ENCODE measurements around the gene FAAP20.

Gene FAAP20

GRCh38 chr1:2179283-2180013 lies 15.1 kb downstream of the FAAP20 start:
- Histone ChIP-seq H3K4me3 (ENCODE audit: low read depth in 1 of 2, low read length in 2 of 2) (no peak overlapping the region), H3K27me3 (ENCODE audit: low read depth, low read length) (no peaks in the 10 kb centered on the region), H3K4me1 (ENCODE audit: control insufficient read depth in 1 of 2, insufficient read depth in 2 of 2, low read length in 2 of 2) (no peaks in the 10 kb centered on the region), H3K36me3 (ENCODE audit: control insufficient read depth in 1 of 2, insufficient read depth in 2 of 2, low read length in 2 of 2) (peaks cover 0 to 6% of the 10 kb centered on the region in 2 donors), H3K27ac (ENCODE audit: low read length) (no peak overlapping the region), H3K9me3 (ENCODE audit: control insufficient read depth in 1 of 2, low read length in 2 of 2) (no peaks in the 10 kb centered on the region)

GRCh38 chr1:2178875-2179274 lies 15.7 kb downstream of the FAAP20 start:
- H3K4me3 ChIP-seq (ENCODE audit: low read depth in 1 of 2, low read length in 2 of 2): no peak overlapping the region
- H3K9me3 ChIP-seq (ENCODE audit: control insufficient read depth in 1 of 2, low read length in 2 of 2): no peaks in the 10 kb centered on the region
- H3K27me3 ChIP-seq (ENCODE audit: low read depth, low read length): no peaks in the 10 kb centered on the region
- H3K4me1 ChIP-seq (ENCODE audit: control insufficient read depth in 1 of 2, insufficient read depth in 2 of 2, low read length in 2 of 2): peaks cover 0 to 4% of the 10 kb centered on the region in 2 donors
- peaks cover 0 to 4% of the 10 kb centered on the region in 2 donors for H3K36me3 ChIP-seq (ENCODE audit: control insufficient read depth in 1 of 2, insufficient read depth in 2 of 2, low read length in 2 of 2)
- H3K27ac ChIP-seq (ENCODE audit: low read length): no peak overlapping the region

GRCh38 chr1:2177946-2178538 lies 16.5 kb downstream of the FAAP20 start:
- Histone ChIP-seq H3K27me3 (ENCODE audit: low read depth, low read length) (no peaks in the 10 kb centered on the region), H3K27ac (ENCODE audit: low read length) (no peak overlapping the region), H3K9me3 (ENCODE audit: control insufficient read depth in 1 of 2, low read length in 2 of 2) (no peaks in the 10 kb centered on the region), H3K36me3 (ENCODE audit: control insufficient read depth in 1 of 2, insufficient read depth in 2 of 2, low read length in 2 of 2) (peaks cover 0 to 4% of the 10 kb centered on the region in 2 donors), H3K4me1 (ENCODE audit: control insufficient read depth in 1 of 2, insufficient read depth in 2 of 2, low read length in 2 of 2) (peaks cover 0 to 4% of the 10 kb centered on the region in 2 donors), H3K4me3 (ENCODE audit: low read depth in 1 of 2, low read length in 2 of 2) (no peak overlapping the region)

GRCh38 chr1:2177541-2177940 lies 17.0 kb downstream of the FAAP20 start:
- H3K9me3 ChIP-seq (ENCODE audit: control insufficient read depth in 1 of 2, low read length in 2 of 2): no peaks in the 10 kb centered on the region
- no peaks in the 10 kb centered on the region for H3K27me3 ChIP-seq (ENCODE audit: low read depth, low read length)
- H3K4me3 ChIP-seq (ENCODE audit: low read depth in 1 of 2, low read length in 2 of 2): no peak overlapping the region
- H3K27ac ChIP-seq (ENCODE audit: low read length): no peak overlapping the region
- H3K4me1 ChIP-seq (ENCODE audit: control insufficient read depth in 1 of 2, insufficient read depth in 2 of 2, low read length in 2 of 2): peaks cover 0 to 4% of the 10 kb centered on the region in 2 donors
- H3K36me3 ChIP-seq (ENCODE audit: control insufficient read depth in 1 of 2, insufficient read depth in 2 of 2, low read length in 2 of 2): peaks cover 0 to 4% of the 10 kb centered on the region in 2 donors

- Histone ChIP-seq H3K36me3 (ENCODE audit: control insufficient read depth in 1 of 2, insufficient read depth in 2 of 2, low read length in 2 of 2) (peaks cover 0 to 4% of the 10 kb centered on the region in 2 donors), H3K27ac (ENCODE audit: low read length) (no peak overlapping the region), H3K4me1 (ENCODE audit: control insufficient read depth in 1 of 2, insufficient read depth in 2 of 2, low read length in 2 of 2) (peaks cover 0 to 4% of the 10 kb centered on the region in 2 donors), H3K9me3 (ENCODE audit: control insufficient read depth in 1 of 2, low read length in 2 of 2) (no peaks in the 10 kb centered on the region), H3K27me3 (ENCODE audit: low read depth, low read length) (no peaks in the 10 kb centered on the region), H3K4me3 (ENCODE audit: low read depth in 1 of 2, low read length in 2 of 2) (no peak overlapping the region)
Observed at GRCh38 chr1:2176615-2177014, 18.0 kb downstream of the FAAP20 start.

GRCh38 chr1:2175681-2176454 lies 18.7 kb downstream of the FAAP20 start:
- Histone ChIP-seq H3K27ac (ENCODE audit: low read length) (no peak overlapping the region), H3K9me3 (ENCODE audit: control insufficient read depth in 1 of 2, low read length in 2 of 2) (no peaks in the 10 kb centered on the region), H3K4me3 (ENCODE audit: low read depth in 1 of 2, low read length in 2 of 2) (no peak overlapping the region), H3K27me3 (ENCODE audit: low read depth, low read length) (no peaks in the 10 kb centered on the region), H3K4me1 (ENCODE audit: control insufficient read depth in 1 of 2, insufficient read depth in 2 of 2, low read length in 2 of 2) (peaks cover 0 to 4% of the 10 kb centered on the region in 2 donors), H3K36me3 (ENCODE audit: control insufficient read depth in 1 of 2, insufficient read depth in 2 of 2, low read length in 2 of 2) (peaks cover 0 to 4% of the 10 kb centered on the region in 2 donors)

GRCh38 chr1:2175055-2175414 lies 19.5 kb downstream of the FAAP20 start:
- H3K27ac ChIP-seq (ENCODE audit: low read length): no peak overlapping the region
- peak overlapping the region; percentile 60 to 64 for H3K4me3 ChIP-seq (ENCODE audit: low read depth in 1 of 2, low read length in 2 of 2)
- peaks cover 0 to 4% of the 10 kb centered on the region in 2 donors for H3K4me1 ChIP-seq (ENCODE audit: control insufficient read depth in 1 of 2, insufficient read depth in 2 of 2, low read length in 2 of 2)
- H3K9me3 ChIP-seq (ENCODE audit: control insufficient read depth in 1 of 2, low read length in 2 of 2): no peaks in the 10 kb centered on the region
- H3K36me3 ChIP-seq (ENCODE audit: control insufficient read depth in 1 of 2, insufficient read depth in 2 of 2, low read length in 2 of 2): peaks cover 0 to under 1% of the 10 kb centered on the region in 2 donors
- no peaks in the 10 kb centered on the region for H3K27me3 ChIP-seq (ENCODE audit: low read depth, low read length)

- Histone ChIP-seq H3K27me3 (ENCODE audit: low read depth, low read length) (no peaks in the 10 kb centered on the region), H3K9me3 (ENCODE audit: control insufficient read depth in 1 of 2, low read length in 2 of 2) (no peaks in the 10 kb centered on the region), H3K4me3 (ENCODE audit: low read depth in 1 of 2, low read length in 2 of 2) (peak overlapping the region; percentile 60 to 64), H3K27ac (ENCODE audit: low read length) (no peak overlapping the region), H3K4me1 (ENCODE audit: control insufficient read depth in 1 of 2, insufficient read depth in 2 of 2, low read length in 2 of 2) (peaks cover 0 to 4% of the 10 kb centered on the region in 2 donors), H3K36me3 (ENCODE audit: control insufficient read depth in 1 of 2, insufficient read depth in 2 of 2, low read length in 2 of 2) (no peaks in the 10 kb centered on the region)
Observed at GRCh38 chr1:2174348-2175054, 20.1 kb downstream of the FAAP20 start.

GRCh38 chr1:2173546-2174347 lies 20.8 kb downstream of the FAAP20 start:
- Histone ChIP-seq H3K36me3 (ENCODE audit: control insufficient read depth in 1 of 2, insufficient read depth in 2 of 2, low read length in 2 of 2) (no peaks in the 10 kb centered on the region), H3K4me1 (ENCODE audit: control insufficient read depth in 1 of 2, insufficient read depth in 2 of 2, low read length in 2 of 2) (peaks cover 0 to 4% of the 10 kb centered on the region in 2 donors), H3K9me3 (ENCODE audit: control insufficient read depth in 1 of 2, low read length in 2 of 2) (no peaks in the 10 kb centered on the region), H3K27ac (ENCODE audit: low read length) (no peak overlapping the region), H3K27me3 (ENCODE audit: low read depth, low read length) (no peaks in the 10 kb centered on the region), H3K4me3 (ENCODE audit: low read depth in 1 of 2, low read length in 2 of 2) (peak overlapping the region in 1 of 2 donors; percentile 60)

GRCh38 chr1:2172551-2173146 lies 21.9 kb downstream of the FAAP20 start:
- no peak overlapping the region for H3K4me3 ChIP-seq (ENCODE audit: low read depth in 1 of 2, low read length in 2 of 2)
- no peak overlapping the region for H3K27ac ChIP-seq (ENCODE audit: low read length)
- H3K4me1 ChIP-seq (ENCODE audit: control insufficient read depth in 1 of 2, insufficient read depth in 2 of 2, low read length in 2 of 2): peaks cover 0 to 4% of the 10 kb centered on the region in 2 donors
- no peaks in the 10 kb centered on the region for H3K36me3 ChIP-seq (ENCODE audit: control insufficient read depth in 1 of 2, insufficient read depth in 2 of 2, low read length in 2 of 2)
- no peaks in the 10 kb centered on the region for H3K9me3 ChIP-seq (ENCODE audit: control insufficient read depth in 1 of 2, low read length in 2 of 2)
- H3K27me3 ChIP-seq (ENCODE audit: low read depth, low read length): no peaks in the 10 kb centered on the region

Data from muscle layer of duodenum (tissue), 2 donors.